ENCODE results near the gene CSTPP1. TPM values are rescaled to one million over a fixed set of nuclear protein-coding genes. Genes with fewer than 3 reads are reported as not detected.

CSTPP1 gene
- total RNA-seq, 1 donor from 2014 or later, result 6.6 TPM

- TF ChIP-seq, protein P1, sequence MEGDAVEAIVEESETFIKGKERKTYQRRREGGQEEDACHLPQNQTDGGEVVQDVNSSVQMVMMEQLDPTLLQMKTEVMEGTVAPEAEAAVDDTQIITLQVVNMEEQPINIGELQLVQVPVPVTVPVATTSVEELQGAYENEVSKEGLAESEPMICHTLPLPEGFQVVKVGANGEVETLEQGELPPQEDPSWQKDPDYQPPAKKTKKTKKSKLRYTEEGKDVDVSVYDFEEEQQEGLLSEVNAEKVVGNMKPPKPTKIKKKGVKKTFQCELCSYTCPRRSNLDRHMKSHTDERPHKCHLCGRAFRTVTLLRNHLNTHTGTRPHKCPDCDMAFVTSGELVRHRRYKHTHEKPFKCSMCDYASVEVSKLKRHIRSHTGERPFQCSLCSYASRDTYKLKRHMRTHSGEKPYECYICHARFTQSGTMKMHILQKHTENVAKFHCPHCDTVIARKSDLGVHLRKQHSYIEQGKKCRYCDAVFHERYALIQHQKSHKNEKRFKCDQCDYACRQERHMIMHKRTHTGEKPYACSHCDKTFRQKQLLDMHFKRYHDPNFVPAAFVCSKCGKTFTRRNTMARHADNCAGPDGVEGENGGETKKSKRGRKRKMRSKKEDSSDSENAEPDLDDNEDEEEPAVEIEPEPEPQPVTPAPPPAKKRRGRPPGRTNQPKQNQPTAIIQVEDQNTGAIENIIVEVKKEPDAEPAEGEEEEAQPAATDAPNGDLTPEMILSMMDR (IDR thresholded peaks at IDR 0.05; ENCODE audit: insufficient read depth, low read length, severe bottlenecking), result no peak
- DNase-seq (ENCODE audit: low read depth) (no peak), FAIRE-seq (no peak)
- H3K27me3 ChIP-seq (ENCODE audit: control insufficient read depth, insufficient read depth, low read length), result no peaks in the 10 kb centered on the region
- H3K4me3 ChIP-seq (ENCODE audit: low read depth, low read length), result no peak overlapping the region
- no peaks in the 10 kb centered on the region for H3K36me3 ChIP-seq (ENCODE audit: control insufficient read depth, insufficient read depth, low read length)
These were observed 27.3 kb downstream of the CSTPP1 start for GRCh38 chr11:46963844-46964243.

- no peak overlapping the region for H3K4me3 ChIP-seq (ENCODE audit: low read depth, low read length)
- TF ChIP-seq, protein P1 (IDR thresholded peaks at IDR 0.05; ENCODE audit: insufficient read depth, low read length, severe bottlenecking), result no peak
- no peaks in the 10 kb centered on the region for H3K36me3 ChIP-seq (ENCODE audit: control insufficient read depth, insufficient read depth, low read length)
- no peak for FAIRE-seq
- no peak for DNase-seq (ENCODE audit: low read depth)
- no peaks in the 10 kb centered on the region for H3K27me3 ChIP-seq (ENCODE audit: control insufficient read depth, insufficient read depth, low read length)
These were observed 30.2 kb downstream of the CSTPP1 start for GRCh38 chr11:46966773-46967172.

DNA sequence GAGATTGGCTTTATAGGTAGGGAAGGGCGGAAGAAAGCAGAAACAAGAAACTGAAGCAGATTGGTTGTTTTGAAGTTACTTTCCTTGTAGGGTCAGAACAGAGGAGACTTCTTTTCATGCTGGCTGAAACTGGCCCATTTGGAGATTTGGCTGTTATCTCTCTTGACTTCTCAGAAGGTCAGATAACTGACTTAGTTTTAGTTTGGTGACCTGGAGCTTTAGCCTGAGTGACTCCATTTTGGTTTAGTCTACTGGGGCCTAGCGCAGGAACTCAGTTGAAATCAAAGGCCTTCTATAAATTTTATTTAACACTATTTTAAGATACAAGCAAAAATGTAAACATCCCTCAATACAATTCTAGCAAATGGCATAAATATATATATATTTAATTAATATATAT lies 31.4 kb downstream of the CSTPP1 start:
- H3K27me3 ChIP-seq (ENCODE audit: control insufficient read depth, insufficient read depth, low read length), result no peaks in the 10 kb centered on the region
- FAIRE-seq (no peak), DNase-seq (ENCODE audit: low read depth) (no peak)
- TF ChIP-seq, protein P1 (IDR thresholded peaks at IDR 0.05; ENCODE audit: insufficient read depth, low read length, severe bottlenecking), result no peak
- no peaks in the 10 kb centered on the region for H3K36me3 ChIP-seq (ENCODE audit: control insufficient read depth, insufficient read depth, low read length)
- H3K4me3 ChIP-seq (ENCODE audit: low read depth, low read length), result no peak overlapping the region

DNA sequence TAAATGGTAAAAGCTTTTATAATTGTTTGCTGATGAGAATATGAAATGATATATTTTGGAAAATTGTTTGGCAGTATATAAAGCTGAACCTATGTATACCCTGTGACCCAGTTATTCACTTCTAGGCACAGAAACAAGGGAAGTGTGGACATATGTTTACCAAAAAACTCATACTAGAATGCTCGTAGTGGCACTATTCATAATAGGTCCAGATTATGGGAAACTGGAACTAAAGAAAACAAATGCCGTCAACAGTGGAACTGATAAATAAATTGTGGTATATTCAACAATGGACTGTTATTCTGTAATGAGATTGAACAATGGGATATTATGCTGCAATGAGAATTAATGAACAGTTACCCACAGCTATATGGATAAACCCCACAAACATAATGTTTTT lies 32.8 kb downstream of the CSTPP1 start:
- no peaks in the 10 kb centered on the region for H3K27me3 ChIP-seq (ENCODE audit: control insufficient read depth, insufficient read depth, low read length)
- TF ChIP-seq, protein P1 (IDR thresholded peaks at IDR 0.05; ENCODE audit: insufficient read depth, low read length, severe bottlenecking), result no peak
- DNase-seq (ENCODE audit: low read depth) (no peak), FAIRE-seq (no peak)
- H3K4me3 ChIP-seq (ENCODE audit: low read depth, low read length), result no peak overlapping the region
- H3K36me3 ChIP-seq (ENCODE audit: control insufficient read depth, insufficient read depth, low read length), result no peaks in the 10 kb centered on the region

GRCh38 chr11:46970913-46971625 lies 34.5 kb downstream of the CSTPP1 start:
- TF ChIP-seq, protein P1 (IDR thresholded peaks at IDR 0.05; ENCODE audit: insufficient read depth, low read length, severe bottlenecking), result no peak
- Histone ChIP-seq H3K4me3 (ENCODE audit: low read depth, low read length) (no peak overlapping the region), H3K36me3 (ENCODE audit: control insufficient read depth, insufficient read depth, low read length) (no peaks in the 10 kb centered on the region), H3K27me3 (ENCODE audit: control insufficient read depth, insufficient read depth, low read length) (no peaks in the 10 kb centered on the region)
- FAIRE-seq (no peak), DNase-seq (ENCODE audit: low read depth) (no peak)

DNA sequence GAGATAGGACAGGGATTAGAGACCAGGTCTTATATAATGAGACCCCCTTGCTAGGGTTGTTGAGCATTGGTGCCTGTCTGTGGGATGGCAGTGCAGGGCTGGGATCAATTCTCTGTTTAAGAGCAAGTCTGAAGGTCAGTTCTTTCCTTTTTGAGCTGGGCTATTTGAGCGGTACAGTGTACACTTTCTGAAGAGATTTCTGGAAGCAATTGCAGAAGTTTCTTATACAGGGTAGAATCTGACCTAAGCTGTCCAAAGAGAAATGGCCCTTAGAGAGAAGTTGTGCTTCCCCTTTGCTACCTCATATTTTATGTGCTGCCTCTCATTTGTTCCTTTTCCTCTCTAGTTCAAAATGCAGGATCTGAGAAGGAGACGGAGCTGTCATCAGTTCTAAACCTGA lies 35.8 kb downstream of the CSTPP1 start:
- DNase-seq (ENCODE audit: low read depth), result no peak
- no peak for FAIRE-seq
- TF ChIP-seq, protein P1 (IDR thresholded peaks at IDR 0.05; ENCODE audit: insufficient read depth, low read length, severe bottlenecking), result no peak
- no peak overlapping the region for H3K4me3 ChIP-seq (ENCODE audit: low read depth, low read length)
- no peaks in the 10 kb centered on the region for H3K27me3 ChIP-seq (ENCODE audit: control insufficient read depth, insufficient read depth, low read length)
- H3K36me3 ChIP-seq (ENCODE audit: control insufficient read depth, insufficient read depth, low read length), result no peaks in the 10 kb centered on the region
